HG02759 (cell line): ENCODE measurements around the gene METRNL.

ENCODE experiments used
- ATAC-seq: cut with Tn5 transposase; IDR thresholded peaks from one replicate; pipeline ENCODE4 v1.9.1; 2021; ENCODE audit warnings: mild to moderate bottlenecking, moderate library complexity; ENCODE audit not compliant: unreplicated experiment

Gene METRNL

DNA sequence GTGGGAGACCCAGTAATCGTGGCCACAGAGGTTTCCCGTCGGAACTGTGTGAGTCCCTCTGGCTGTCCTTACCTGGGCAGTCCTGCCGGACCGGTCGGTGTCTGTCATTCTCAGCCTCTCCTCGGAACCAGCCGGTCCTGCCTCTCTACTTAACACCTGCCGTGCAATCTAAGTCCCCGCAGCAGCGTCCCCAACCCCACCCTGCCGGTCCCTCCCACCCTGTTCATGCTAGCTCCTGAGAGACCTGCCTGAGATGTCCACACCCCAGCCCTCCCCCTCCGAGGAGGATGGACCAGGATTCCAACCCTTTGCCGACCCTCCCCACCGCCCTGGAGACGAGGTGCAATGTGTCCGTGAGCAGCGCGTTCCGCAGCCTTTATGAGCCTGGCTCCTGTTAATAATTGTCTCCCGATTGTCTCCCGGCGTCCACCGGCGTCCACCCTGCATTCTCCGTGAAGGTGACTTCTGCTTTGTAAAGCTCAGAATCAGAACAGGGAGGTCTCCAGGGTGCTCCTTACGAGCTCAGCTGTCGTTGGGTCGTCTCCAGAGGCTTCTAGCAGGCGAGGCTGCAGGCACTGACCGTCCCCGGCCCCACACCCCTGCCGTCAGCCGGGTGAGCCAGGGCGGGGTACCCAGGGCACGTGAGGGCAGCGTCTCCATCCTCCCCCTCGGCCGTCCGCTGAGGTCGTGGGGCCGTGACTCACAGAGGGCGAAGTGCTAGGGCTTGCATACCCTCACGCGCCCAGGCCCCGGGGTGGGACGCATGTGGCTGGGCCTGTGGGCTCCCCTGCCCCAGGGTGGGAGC lies 10.1 kb downstream of the METRNL start:
- ATAC-seq, result no peak

DNA sequence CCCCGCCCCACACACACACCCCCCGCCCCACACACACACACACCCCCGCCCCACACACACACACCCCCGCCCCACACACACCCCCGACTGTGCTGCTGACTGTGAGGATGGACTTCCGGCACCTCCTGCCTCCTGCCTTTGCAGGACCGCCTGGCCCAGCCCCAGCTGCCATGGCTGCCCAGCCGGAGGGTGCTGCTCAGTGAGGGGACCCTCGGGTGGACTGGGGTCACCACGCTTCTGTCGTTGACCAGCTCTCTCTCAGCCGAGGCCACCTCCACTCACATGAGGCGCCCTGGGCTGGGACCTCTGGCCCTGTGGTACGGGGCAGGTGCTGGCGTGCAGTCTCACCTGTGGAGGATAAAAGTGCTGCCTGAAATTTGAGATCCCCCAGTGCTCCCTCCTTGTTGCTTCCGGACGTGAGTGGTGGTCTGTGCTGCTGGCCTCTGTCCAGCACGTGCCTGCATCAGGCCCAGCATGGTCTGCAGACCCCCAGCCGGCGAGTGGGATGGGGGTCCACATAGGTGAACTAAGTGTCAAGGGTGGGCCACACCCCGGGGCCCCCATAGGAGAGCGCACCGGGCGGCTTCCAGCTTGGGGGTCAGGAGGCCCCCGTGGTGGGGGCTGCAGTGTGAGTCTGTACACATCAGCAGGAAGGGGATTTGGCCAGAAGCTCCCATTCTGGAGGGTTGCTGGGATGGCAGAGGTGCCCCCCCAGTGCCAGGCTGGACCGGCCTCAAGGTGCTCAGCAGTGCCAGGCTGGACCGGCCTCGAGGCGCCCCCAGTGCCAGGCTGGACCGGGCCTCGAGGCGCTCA lies 11.2 kb downstream of the METRNL start:
- ATAC-seq, result no peak

DNA sequence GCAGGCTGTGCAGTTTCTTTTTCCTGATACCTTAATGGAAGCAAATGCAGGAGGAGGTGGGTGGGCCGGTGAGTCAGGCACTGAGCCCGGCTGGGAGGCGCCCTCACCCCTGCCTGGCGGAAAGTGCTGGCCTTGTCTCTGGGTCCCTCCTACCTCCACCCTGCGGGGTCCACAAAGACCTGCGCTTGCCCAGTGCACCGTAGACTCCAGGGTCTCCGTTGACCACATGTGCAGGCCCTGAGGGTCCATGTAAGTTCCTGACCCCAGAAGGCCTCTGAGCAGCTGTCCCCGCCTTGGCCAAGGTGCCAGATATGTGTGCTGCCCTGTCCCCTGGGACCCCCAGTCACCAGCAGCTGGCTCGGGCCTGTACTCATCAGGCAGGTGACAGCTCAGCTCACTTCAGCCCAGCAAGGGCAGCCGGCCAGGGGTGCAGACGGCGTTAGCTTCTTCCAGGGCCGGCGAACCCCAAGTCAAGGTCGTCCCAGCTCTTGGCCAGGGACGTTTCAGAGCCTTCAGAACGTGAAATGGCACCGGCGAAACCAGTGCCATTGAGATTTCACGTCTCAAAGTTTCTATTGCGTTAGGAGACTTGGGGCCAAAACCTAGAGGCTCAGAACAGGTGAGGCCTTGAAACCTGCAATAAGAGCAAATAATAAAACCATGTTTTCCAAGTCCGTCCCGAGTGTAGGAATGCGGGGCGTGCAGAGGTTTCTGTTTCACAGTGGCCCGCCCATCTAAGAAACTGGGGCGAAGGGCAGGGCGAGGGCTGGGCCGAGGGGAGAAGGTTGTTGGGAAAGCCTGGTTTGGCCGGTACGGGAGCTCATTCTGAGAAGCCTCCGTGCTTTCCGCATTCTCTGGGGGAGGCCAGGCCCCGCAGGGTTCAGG lies 12.1 kb downstream of the METRNL start:
- ATAC-seq, result no peak

DNA sequence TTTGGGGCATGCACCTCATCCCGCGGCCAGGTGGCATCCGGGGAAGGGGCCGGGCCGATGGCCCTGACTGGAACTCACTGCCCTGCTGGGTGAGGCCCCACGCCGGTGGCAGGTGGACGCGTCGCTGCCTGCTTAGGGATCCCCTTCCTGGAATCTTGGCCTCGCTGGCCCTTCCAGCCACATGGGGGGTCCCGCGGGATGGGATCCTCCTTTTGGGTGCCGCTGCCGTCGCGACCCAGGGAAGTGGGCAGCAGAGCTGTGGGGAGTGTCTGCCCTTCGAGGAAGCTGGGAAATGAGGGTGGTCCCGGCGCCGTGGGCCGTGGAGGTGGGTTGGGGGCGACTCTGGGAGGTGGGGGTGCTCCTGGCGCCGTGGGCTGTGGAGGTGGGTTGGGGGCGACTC lies 12.8 kb downstream of the METRNL start:
- no peak for ATAC-seq

DNA sequence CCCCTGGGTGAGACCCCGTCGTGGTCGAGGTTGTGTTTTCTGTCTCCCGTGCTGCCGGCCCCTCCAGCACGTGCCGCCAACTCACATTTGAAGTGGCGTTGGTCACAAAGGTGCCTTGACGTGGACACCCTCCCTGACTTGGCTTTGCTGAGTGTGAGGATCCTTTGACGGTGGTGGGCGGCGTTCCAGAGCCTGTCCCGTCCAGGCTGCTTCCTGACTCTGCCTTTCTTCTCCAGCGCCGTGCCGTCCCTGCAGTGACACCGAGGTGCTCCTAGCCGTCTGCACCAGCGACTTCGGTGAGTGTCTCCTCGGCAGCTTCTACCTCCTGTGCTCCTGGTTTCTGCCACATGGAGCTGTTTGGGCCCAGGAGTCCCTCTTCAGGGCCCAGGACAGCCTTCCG lies 13.5 kb downstream of the METRNL start:
- ATAC-seq, result no peak

DNA sequence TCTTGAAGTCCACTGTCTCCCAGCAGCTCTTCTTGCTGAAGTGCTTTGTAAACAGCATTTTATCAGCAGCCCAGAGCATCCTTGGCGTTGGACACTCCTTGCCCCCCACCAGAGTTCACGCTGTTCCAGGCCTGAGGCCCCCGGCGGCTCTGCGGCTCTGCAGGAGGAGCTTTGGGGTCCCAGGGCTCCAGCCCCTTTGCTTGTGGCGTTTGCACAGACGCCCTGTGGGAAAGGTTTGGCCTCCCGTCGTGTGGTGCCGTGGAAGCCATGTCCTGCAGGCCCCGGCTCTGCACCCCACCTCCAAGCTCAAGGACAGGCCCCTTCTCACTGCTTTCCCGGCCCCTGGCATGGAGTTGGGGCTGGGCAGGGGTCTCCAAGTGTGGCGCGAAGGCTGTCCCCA lies 14.1 kb downstream of the METRNL start:
- ATAC-seq, result no peak

DNA sequence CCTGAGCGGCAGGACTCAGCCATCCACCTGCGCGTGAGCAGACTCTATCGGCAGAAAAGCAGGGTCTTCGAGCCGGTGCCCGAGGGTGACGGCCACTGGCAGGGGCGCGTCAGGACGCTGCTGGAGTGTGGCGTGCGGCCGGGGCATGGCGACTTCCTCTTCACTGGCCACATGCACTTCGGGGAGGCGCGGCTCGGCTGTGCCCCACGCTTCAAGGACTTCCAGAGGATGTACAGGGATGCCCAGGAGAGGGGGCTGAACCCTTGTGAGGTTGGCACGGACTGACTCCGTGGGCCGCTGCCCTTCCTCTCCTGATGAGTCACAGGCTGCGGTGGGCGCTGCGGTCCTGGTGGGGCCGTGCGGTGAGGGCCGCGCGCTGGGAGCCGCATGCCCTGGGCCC lies 14.9 kb downstream of the METRNL start:
- no peak for ATAC-seq

DNA sequence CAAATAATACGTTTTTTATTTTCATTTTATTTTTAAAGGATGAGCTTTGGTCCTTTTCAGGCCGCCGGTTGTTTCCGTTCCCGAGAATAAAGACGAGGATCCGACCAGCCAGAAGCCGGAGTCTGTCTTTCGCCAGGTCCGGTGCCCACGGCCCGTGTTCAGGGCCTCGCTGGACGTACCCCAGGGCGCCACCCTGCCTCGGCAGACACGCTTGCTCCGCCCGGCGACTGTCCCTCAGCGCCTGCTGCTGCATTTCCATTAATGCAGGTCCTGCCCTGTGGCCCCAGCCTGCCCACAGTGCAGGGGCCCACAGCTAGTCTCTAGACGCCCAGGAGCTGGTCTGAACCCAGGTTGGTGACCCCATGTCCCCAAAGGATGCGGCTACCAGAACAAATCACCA lies 15.6 kb downstream of the METRNL start:
- no peak for ATAC-seq

DNA sequence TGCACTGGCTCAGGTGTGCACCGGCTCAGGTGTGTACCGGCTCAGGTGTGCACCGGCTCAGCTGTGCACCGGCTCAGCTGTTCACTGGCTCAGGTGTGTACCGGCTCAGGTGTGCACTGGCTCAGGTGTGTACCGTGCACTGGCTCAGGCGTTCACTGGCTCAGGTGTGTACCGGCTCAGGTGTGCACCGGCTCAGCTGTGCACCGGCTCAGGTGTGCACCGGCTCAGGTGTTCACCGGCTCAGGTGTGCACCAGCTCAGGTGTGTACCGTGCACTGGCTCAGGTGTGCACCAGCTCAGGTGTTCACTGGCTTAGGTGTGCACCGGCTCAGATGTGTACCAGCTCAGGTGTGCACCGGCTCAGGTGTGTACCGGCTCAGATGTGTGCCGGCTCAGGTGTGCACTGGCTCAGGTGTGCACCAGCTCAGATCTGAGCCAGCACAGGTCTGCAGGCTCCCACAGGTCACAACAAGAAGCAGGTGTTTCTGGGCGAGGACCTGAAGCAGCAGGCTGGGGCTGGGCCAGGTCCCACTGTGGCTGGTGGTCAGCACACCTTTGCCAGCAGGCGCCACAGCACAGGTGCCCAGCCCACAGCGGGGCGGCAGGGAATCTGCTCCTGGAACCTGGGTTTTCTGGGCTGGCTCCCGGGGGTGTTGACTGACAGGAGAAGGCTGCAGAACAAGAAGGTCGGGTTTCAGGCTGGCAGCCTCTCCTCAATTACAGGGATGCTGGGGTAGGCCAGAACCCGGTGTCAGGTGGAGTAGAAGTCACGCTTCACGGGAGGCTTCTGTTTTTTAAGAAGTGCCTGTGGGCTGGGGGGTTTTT lies 17.2 kb downstream of the METRNL start:
- ATAC-seq, result no peak

DNA sequence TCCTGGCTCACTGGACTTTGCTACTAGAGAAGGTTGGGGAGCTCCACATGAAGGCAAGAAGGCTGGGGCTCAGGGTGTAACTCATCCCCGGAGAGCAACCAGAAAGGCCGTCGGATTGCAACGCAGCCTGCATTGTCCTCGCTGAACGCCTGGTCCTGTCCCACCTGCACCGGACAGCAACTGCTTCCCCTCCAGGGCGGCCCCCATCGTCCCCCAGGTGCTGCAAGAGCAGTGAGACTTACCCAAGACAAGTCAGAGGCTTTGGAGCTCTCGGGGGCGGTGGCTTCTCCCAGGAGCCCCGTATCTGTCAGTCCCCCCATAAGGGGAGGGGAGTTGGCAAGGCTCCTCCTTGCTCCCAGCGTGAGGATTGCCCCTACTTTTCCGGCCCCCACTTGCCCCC lies 18.4 kb downstream of the METRNL start:
- no peak for ATAC-seq

DNA sequence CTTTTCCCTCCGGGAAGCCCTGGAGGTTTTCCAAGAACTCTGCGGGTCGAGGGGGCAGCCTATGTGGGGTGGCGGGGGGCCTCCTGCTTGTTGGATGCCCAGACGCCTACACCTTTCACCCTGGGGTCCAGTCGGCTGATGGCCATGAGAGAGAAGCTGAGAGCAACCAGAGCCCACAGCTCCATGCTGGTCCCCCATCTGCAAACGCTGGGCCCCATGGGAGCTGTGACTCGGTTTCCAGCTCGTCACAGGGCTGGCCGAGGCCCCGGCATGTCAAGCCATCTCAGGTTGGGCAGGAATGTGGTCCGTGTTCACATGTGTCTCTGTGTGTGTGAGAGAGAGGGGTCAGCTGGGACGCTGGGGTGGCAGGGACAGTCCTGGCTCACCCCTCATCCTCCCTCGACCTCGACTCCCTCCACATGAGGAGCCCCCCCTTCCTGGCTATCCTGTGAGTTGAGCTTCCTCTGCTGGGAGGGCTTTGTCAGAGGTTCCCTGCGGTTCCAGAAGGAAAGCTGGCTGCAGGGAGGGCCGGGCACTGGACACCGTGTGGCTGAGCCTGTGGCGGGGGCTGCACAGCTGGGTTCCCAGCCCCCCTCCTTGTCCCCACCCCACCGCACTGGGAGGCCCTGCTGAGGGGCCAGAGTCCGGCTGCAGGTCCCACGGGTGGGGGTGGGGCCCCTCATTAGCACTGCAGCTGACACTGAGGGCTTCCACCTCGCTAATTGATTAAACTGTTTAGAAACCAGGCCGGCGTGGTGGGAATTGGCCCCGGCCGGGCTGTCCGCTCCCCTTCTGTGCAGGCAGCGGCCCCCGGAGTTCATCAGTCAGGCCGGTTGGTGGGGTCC lies 19.1 kb downstream of the METRNL start:
- no peak for ATAC-seq

DNA sequence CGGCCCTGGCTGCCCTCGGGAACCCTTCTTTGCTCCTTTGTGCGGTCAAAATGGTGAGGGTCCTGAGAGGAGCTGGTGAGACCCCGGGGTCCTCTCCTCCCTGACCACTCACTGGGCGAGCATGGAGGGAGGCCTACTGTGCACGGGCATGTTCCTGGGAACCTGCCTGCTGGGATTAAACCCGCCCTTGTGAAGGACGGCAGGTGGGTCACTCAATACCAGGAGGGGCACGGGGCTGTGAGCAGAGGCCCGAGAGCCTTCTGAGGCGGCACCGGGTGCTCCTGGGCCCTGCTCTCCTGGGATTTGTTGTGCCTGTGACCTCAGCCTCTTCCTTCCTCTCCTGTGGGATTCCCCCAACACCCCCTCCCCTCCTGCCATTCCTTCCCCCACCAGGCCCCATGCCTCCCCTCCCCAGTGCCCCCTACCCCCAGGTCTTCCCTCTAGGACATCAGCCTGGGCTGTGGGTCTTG lies 19.7 kb downstream of the METRNL start:
- no peak for ATAC-seq

DNA sequence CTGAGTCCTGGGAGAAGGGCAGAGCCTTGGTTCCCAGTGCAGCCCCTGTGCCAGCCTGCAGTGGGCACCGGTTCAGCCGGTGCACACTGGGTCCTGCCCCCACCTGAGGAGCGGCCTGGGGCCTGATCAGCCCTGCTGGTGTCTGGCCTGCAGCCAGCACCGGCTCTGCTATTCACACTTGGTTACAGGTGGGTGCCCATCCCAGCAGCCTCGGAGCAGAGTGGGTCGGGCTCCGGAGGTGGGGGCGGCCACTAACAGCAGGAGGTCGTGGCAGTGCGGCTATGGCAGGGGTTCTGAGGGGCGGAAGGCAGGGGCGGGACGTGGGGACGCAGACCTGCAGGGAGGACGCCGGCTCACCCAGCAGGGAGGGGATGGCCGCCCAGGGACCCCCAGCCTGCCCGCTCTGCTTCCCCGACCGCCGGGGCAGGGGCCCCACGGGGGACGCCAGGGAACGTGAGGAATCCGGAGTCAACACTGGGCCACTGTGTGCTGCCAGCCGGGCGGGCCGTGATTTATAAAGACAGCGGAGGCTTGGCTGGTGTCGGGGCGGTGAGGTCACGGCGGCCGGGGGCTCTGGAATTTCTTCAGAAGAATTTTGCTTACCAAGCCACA lies 20.3 kb downstream of the METRNL start:
- ATAC-seq, result no peak

DNA sequence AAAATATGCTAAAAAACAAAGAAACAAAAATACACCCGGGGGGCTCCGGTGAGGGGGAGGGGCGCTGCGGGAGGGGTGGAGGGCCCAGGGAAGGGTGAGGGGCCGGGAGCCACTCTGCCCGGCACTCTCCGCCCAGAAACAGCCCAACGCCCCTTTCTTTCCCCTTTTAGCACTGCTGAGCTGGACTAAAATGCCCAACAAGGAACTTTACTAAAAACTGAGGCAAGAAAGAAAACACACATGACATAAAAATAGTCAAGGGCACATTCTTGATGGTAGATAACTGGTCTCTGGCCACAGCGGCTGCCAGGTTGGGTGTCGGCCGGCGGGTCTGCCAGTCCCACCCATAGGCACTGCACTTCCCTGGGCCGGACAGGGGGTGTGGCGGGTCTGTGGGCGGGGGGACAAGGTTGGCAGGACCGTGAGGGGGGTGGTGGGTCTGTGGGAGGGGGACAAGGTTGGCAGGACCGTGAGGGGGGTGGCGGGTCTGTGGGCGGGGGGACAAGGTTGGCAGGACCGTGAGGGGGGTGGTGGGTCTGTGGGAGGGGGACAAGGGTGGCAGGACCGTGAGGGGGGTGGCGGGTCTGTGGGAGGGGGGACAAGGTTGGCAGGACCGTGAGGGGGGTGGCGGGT lies 20.9 kb downstream of the METRNL start:
- no peak for ATAC-seq

DNA sequence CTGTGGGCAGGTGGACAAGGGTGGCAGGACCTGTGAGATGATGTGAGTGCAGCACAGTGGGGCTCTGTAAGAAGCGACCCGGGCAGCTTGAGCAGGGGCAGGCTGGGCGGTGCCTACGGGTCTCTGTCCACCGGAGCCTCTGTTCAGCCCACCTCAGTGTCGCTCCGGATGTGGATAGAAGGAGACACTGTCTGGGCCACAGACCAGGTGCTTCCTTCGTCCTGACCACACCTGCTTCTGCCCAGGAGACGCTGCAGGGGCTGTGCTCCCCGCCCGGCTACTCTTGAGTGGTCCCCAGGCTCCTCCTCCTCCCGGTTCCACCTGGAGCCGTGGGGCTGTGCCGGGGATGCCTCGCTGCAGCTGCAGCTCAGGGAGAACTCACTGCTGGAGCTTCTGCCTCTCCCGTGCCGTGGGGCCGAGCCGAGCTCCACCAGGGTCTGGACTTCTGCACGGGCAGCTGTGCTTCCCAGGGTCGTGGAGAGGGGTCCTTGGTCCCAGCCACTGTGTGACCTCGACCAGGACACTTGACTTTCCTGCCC lies 21.5 kb downstream of the METRNL start:
- no peak for ATAC-seq

DNA sequence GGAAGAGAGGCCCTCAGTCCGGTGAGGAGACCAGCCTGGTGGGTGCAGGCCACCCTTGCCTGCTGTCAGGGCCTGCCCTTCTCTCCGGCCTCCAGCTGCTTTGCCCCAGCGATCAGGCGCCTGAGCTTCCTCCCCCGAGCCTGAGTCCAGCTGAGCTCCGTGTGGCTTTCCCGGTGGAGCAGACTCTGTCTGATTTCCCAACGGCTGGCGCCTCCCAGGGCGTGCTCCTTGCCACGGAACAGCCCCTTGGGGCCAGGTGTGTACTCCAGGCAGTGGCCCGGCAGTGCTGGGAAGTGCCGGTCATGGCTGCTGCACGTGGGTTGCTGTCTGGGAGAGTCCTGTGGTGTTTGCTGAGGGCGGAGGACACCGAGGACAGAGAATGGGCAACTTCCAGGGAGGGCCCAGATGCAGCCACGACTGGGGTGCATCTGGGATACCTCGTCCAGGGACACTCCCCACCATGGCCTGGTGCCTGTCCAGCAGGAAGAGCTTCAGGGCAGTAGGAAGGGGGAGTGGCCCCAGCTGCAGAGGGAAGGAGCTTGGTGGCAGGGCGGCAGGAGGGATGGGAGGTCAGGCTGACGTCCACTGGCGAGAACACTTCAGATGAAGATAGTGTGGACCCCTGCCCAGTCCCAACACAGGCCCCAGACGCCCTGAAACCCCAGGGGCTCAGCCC lies 22.5 kb downstream of the METRNL start:
- no peak for ATAC-seq

DNA sequence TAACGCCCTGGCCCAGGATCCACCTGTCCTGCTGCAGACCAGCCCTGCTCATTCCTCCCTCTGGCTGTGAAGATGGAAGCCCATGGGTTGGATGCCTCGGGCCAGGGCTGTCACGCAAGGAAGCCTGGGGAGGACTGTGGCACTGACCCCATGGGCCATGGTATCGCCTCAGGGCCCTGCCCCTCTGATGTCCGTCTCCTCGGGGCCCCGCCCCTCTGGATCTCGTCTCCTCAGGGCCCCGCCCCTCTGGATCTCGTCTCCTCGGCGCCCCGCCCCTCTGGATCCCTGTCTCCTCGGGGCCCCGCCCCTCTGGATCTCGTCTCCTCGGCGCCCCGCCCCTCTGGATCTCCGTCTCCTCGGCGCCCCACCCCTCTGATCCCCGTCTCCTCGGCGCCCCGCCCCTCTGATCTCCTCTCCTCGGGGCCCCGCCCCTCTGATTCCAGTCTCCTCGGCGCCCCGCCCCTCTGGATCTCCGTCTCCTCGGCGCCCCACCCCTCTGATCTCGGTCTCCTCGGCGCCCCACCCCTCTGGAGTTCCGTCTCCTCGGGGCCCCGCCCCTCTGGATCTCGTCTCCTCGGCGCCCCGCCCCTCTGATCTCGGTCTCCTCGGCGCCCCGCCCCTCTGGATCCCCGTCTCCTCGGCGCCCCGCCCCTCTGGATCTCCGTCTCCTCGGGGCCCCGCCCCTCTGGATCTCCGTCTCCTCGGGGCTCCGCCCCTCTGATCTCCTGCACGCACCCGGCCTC lies 24.0 kb downstream of the METRNL start:
- ATAC-seq, result no peak
